IMR-90 (cell line): ENCODE results near the gene FTO. TPM values are rescaled to one million over a fixed set of nuclear protein-coding genes. Genes with fewer than 3 reads are reported as not detected.

Source experiments
- ATAC-seq: fragments of 200-7000 bp; cut with Tn5 transposase; 2 replicates; pipeline ENCODE4 v1.9.1; 2020; ENCODE audit warnings: low read depth, mild to moderate bottlenecking, moderate library complexity
- BruUV-seq: library from RNA; stranded (reverse); fragments of 400-500 nt; replicated peaks from 2 replicates; lab custom pipeline; 2021; lab: Mats Ljungman, UMichigan
- CTCF ChIA-PET: fragments of 300-600 bp; formaldehyde crosslinking; extraction: SDS; loops from one replicate; lab custom pipeline; 2021; ENCODE audit warnings: antibody characterized with exemption; lab: Yijun Ruan, JAX
- POLR2A ChIA-PET: fragments of 300-600 bp; sonication (Branson Sonifier 250); formaldehyde crosslinking; loops from one replicate; lab custom pipeline; 2022; ENCODE audit warnings: antibody characterized with exemption; ENCODE audit not compliant: unreplicated experiment; lab: Charles Lee
- DNase-seq: peaks from one replicate; pipeline ENCODE4 v3.0.0; 2013
- H2AFZ ChIP-seq: replicated peaks from 2 replicates; pipeline ENCODE3; 2013; ENCODE audit warnings: low read length, mild to moderate bottlenecking; ENCODE audit not compliant: poor library complexity
- H2AK5ac ChIP-seq: 2 replicates; pipeline ENCODE4 v1.6.1; 2013; ENCODE audit warnings: low read depth, low read length, inconsistent platforms
- H2AK9ac ChIP-seq: replicated peaks from 2 replicates; pipeline ENCODE3; 2013; ENCODE audit warnings: mild to moderate bottlenecking, low read depth, low read length, moderate library complexity; ENCODE audit not compliant: poor library complexity
- H2BK120ac ChIP-seq: 2 replicates; pipeline ENCODE4 v1.6.1; 2013; ENCODE audit warnings: low read depth, low read length, inconsistent platforms
- H2BK15ac ChIP-seq: 3 replicates; pipeline ENCODE4 v1.6.1; 2013; ENCODE audit warnings: low read depth, low read length, inconsistent platforms
- H2BK20ac ChIP-seq: 2 replicates; pipeline ENCODE4 v1.6.1; 2013; ENCODE audit warnings: low read depth, mild to moderate bottlenecking, inconsistent platforms, low read length, moderate library complexity
- H2BK5ac ChIP-seq: 2 replicates; pipeline ENCODE4 v1.6.1; 2013; ENCODE audit warnings: mild to moderate bottlenecking, low read depth, low read length, inconsistent platforms; ENCODE audit not compliant: poor library complexity, severe bottlenecking
- H3K14ac ChIP-seq: replicated peaks from 2 replicates; pipeline ENCODE4 v1.6.1; 2013; ENCODE audit warnings: low read depth, low read length, inconsistent platforms
- H3K18ac ChIP-seq: 2 replicates; pipeline ENCODE4 v1.6.1; 2013; ENCODE audit warnings: low read depth, low read length, control low read depth
- H3K23ac ChIP-seq: 2 replicates; pipeline ENCODE4 v1.6.1; 2013; ENCODE audit warnings: low read depth, low read length, inconsistent platforms
- H3K27ac ChIP-seq: 2 replicates; pipeline ENCODE4 v1.5.1; 2013; ENCODE audit warnings: mild to moderate bottlenecking, control low read depth, low read length; ENCODE audit not compliant: insufficient read depth
- H3K27me3 ChIP-seq: 2 replicates; pipeline ENCODE4 v1.6.1; 2013; ENCODE audit warnings: low read length; ENCODE audit not compliant: control insufficient read depth, insufficient read depth
- H3K36me3 ChIP-seq: 2 replicates; pipeline ENCODE4 v1.6.1; 2013; ENCODE audit warnings: low read length, mixed read lengths; ENCODE audit not compliant: control insufficient read depth, insufficient read depth
- H3K4ac ChIP-seq: 2 replicates; pipeline ENCODE4 v1.6.1; 2013; ENCODE audit warnings: low read depth, low read length, inconsistent platforms
- H3K4me1 ChIP-seq: 2 replicates; pipeline ENCODE4 v1.6.1; 2013; ENCODE audit warnings: low read length, mixed read lengths; ENCODE audit not compliant: control insufficient read depth, insufficient read depth
- H3K4me2 ChIP-seq: 2 replicates; pipeline ENCODE4 v1.6.1; 2013; ENCODE audit warnings: low read depth, mild to moderate bottlenecking, control low read depth, low read length, moderate library complexity
- H3K4me3 ChIP-seq: 2 replicates; pipeline ENCODE4 v1.5.1; 2013; ENCODE audit warnings: low read depth, mild to moderate bottlenecking, control low read depth, low read length, moderate library complexity; ENCODE audit not compliant: insufficient read depth
- H3K56ac ChIP-seq: 2 replicates; pipeline ENCODE4 v1.6.1; 2013; ENCODE audit warnings: low read length, inconsistent platforms; ENCODE audit not compliant: insufficient read depth; ENCODE audit errors: extremely low read depth
- H3K79me1 ChIP-seq, 2 experiments: 2 replicates each; pipeline ENCODE4 v1.6.1; 2013; ENCODE audit warnings: low read length in 2 of 2, inconsistent platforms in 1 of 2, low read depth in 1 of 2
- H3K9ac ChIP-seq: 2 replicates; pipeline ENCODE4 v1.6.1; 2013; ENCODE audit warnings: low read depth, low read length, control low read depth
- H3K9me1 ChIP-seq: 2 replicates; pipeline ENCODE4 v1.6.1; 2013; ENCODE audit warnings: low read length, inconsistent platforms; ENCODE audit not compliant: insufficient read depth
- H3K9me3 ChIP-seq: 2 replicates; pipeline ENCODE4 v1.6.1; 2013; ENCODE audit warnings: low read length; ENCODE audit not compliant: control insufficient read depth, insufficient read depth
- H4K20me1 ChIP-seq: 2 replicates; pipeline ENCODE4 v1.6.1; 2013; ENCODE audit warnings: low read length, inconsistent platforms; ENCODE audit not compliant: insufficient read depth
- H4K5ac ChIP-seq: 2 replicates; pipeline ENCODE4 v1.6.1; 2013; ENCODE audit warnings: mild to moderate bottlenecking, low read depth, low read length, control low read depth
- H4K8ac ChIP-seq, 2 experiments: 2 replicates each; pipeline ENCODE4 v1.6.1; 2013; ENCODE audit warnings: low read depth in 2 of 2, low read length in 2 of 2, control low read depth in 1 of 2, inconsistent platforms in 1 of 2
- H4K91ac ChIP-seq: 2 replicates; pipeline ENCODE4 v1.6.1; 2013; ENCODE audit warnings: low read depth, low read length, inconsistent platforms; ENCODE audit not compliant: insufficient read depth
- BHLHE40 ChIP-seq: fragments of 150-350 bp; IDR thresholded peaks from 2 replicates; pipeline ENCODE4 v1.6.1; 2016; ENCODE audit warnings: mild to moderate bottlenecking, low read depth, low read length
- CEBPB ChIP-seq: IDR thresholded peaks from 2 replicates; pipeline ENCODE4 v1.6.1; 2012; ENCODE audit warnings: low read depth, low read length, improper control_type of control experiment
- FOS ChIP-seq: fragments of 150-350 bp; IDR thresholded peaks from 2 replicates; pipeline ENCODE4 v1.6.1; 2016; ENCODE audit warnings: low read depth, low read length
- MAFK ChIP-seq: IDR thresholded peaks from 2 replicates; pipeline ENCODE4 v1.6.1; 2012; ENCODE audit warnings: low read depth, low read length, improper control_type of control experiment
- MXI1 ChIP-seq: IDR thresholded peaks from 2 replicates; pipeline ENCODE4 v1.6.1; 2012; ENCODE audit warnings: low read depth, mild to moderate bottlenecking, low read length, moderate library complexity, borderline replicate concordance
- POLR2A ChIP-seq: IDR thresholded peaks from 2 replicates; pipeline ENCODE4 v1.6.1; 2012; ENCODE audit warnings: mild to moderate bottlenecking, low read depth, low read length
- SMC3 ChIP-seq: fragments of 150-350 bp; IDR thresholded peaks from 2 replicates; pipeline ENCODE4 v1.6.1; 2016; ENCODE audit warnings: low read depth, mild to moderate bottlenecking, antibody characterized with exemption, low read length, moderate library complexity
- USF2 ChIP-seq: fragments of 150-350 bp; IDR thresholded peaks from 2 replicates; pipeline ENCODE4 v1.6.1; 2017; ENCODE audit warnings: mild to moderate bottlenecking, antibody characterized with exemption, low read length, low read depth
- WGBS, 2 experiments: methylation state at CpG; one replicate each; pipeline versions ENCODE4 v1.1.5 to v1.1.7; 2013; ENCODE audit warnings: missing lambda C conversion rate in 2 of 2; ENCODE audit not compliant: insufficient read length in 1 of 2; ENCODE audit errors: extremely low coverage in 2 of 2; 5-methylcytosine and 5-hydroxymethylcytosine counted together
- dilution Hi-C: fragments of 300-500 bp; cut with HindIII; formaldehyde crosslinking; loops from one replicate; pipeline ENCODE4 v1.14.3; 2018; ENCODE audit warnings: low sequenced_read_pairs; ENCODE audit not compliant: unreplicated experiment
- in situ Hi-C: fragments of 300-500 bp; cut with MboI; formaldehyde crosslinking; loops from 3 replicates; pipeline ENCODE4 v1.14.3; 2019; ENCODE audit warnings: low sequenced_read_pairs, inconsistent platforms, mixed read lengths
- intact Hi-C: fragments of 100-400 bp; cut with micrococcal nuclease; formaldehyde crosslinking; loops from 2 replicates; pipeline ENCODE4 v1.10.0; 2022
- polyA plus RNA-seq, 3 experiments: library from polyadenylated mRNA; depleted of rRNA; stranded (reverse); fragments of >200 nt; gene quantifications; 2 replicates each; pipeline ENCODE4 v1.2.3, GENCODE V29; 2012; ENCODE audit warnings: low replicate concordance in 1 of 3
- total RNA-seq: library from RNA; depleted of rRNA; stranded (reverse); fragments of >200 nt; gene quantifications from 2 replicates; pipeline ENCODE4 v1.2.3, GENCODE V29; 2012
- TF ChIP-seq, protein P1 (sequence below): fragments of 150-350 bp; IDR thresholded peaks from 2 replicates; pipeline ENCODE4 v1.6.1; 2016; ENCODE audit warnings: low read depth, mild to moderate bottlenecking, low read length, moderate library complexity, borderline replicate concordance
- TF ChIP-seq, protein P2 (sequence below): conservative IDR thresholded peaks from 2 replicates; pipeline ENCODE4 v1.5.1; 2012; ENCODE audit warnings: mild to moderate bottlenecking, low read depth, low read length, improper control_type of control experiment

The FTO gene
- total and polyA plus RNA-seq, 2 of the 4 experiments (the other 2 are of a cell fraction) = 70.3 to 132 TPM

DNA sequence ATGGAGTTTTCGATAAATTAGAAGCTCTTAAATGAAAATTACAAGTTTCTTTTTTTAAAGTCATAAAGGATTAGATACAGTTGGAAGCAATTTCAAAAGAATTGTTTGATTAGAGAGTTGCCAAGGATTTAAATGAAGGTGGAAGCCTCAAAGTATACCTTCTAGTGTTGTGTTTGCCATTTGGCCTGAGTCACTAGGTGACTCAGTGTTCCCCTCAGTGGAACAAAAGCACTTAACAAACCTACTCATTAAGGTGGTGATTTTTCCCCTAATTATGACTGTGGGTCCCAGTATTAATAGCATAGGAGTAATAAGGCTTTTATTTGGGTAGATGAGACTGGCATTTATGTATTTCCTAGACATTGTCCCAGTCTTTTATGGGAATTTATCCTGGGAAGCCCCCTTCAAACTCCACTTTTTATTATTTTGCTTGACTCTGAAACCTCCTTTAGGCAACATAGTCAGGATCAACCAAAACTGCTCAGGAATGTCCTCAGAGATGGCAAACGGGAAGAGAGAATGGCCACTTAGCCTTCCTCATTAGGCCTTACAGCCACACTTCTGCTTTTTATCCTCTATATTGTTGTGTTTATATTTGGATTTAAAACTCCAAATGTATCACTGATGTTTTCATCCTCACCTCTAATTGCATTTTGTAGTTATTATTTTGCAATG lies 161.0 kb downstream of the FTO start:
- Histone ChIP-seq H3K9me1 (no peaks in the 10 kb centered on the region), H2BK15ac (no peak overlapping the region), H3K79me1 (peaks cover 0 to 5% of the 10 kb centered on the region in 2 experiments; a peak in 2 of 4 replicates), H2AK9ac (no peak overlapping the region), H4K8ac (no peak overlapping the region), H3K18ac (no peak overlapping the region), H3K4me1 (no peaks in the 10 kb centered on the region; the same call in 1 of the 2 replicates), H2AK5ac (no peak overlapping the region), H3K27me3 (no peaks in the 10 kb centered on the region), H3K27ac (no peak overlapping the region), H2BK5ac (no peak overlapping the region), H4K20me1 (no peaks in the 10 kb centered on the region), H3K4ac (no peak overlapping the region), H3K4me2 (no peak overlapping the region), H3K23ac (no peak overlapping the region), H3K4me3 (no peak overlapping the region), H3K14ac (no peak overlapping the region), H4K5ac (no peak overlapping the region), H3K9me3 (no peaks in the 10 kb centered on the region), H3K56ac (no peak overlapping the region), H2BK20ac (no peak overlapping the region), H4K91ac (no peak overlapping the region), H2BK120ac (no peak overlapping the region), H3K9ac (no peak overlapping the region), H2AFZ (no peak overlapping the region), H3K36me3 (peaks cover 2% of the 10 kb centered on the region; the same call in 1 of the 2 replicates)
- CTCF ChIA-PET = interaction anchor here (1.0 kb wide), 1 partner anchor 113 kb away, joined by 3 read pairs; no protein-coding TSS in a partner anchor
- in situ Hi-C loops = no loop called here
- TF ChIP-seq CEBPB (no peak), FOS (no peak), MXI1 (no peak), USF2 (no peak), MAFK (no peak), BHLHE40 (no peak), POLR2A (no peak), SMC3 (no peak)
- TF ChIP-seq, protein P1, sequence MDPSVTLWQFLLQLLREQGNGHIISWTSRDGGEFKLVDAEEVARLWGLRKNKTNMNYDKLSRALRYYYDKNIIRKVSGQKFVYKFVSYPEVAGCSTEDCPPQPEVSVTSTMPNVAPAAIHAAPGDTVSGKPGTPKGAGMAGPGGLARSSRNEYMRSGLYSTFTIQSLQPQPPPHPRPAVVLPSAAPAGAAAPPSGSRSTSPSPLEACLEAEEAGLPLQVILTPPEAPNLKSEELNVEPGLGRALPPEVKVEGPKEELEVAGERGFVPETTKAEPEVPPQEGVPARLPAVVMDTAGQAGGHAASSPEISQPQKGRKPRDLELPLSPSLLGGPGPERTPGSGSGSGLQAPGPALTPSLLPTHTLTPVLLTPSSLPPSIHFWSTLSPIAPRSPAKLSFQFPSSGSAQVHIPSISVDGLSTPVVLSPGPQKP = no peak
- TF ChIP-seq, protein P2, sequence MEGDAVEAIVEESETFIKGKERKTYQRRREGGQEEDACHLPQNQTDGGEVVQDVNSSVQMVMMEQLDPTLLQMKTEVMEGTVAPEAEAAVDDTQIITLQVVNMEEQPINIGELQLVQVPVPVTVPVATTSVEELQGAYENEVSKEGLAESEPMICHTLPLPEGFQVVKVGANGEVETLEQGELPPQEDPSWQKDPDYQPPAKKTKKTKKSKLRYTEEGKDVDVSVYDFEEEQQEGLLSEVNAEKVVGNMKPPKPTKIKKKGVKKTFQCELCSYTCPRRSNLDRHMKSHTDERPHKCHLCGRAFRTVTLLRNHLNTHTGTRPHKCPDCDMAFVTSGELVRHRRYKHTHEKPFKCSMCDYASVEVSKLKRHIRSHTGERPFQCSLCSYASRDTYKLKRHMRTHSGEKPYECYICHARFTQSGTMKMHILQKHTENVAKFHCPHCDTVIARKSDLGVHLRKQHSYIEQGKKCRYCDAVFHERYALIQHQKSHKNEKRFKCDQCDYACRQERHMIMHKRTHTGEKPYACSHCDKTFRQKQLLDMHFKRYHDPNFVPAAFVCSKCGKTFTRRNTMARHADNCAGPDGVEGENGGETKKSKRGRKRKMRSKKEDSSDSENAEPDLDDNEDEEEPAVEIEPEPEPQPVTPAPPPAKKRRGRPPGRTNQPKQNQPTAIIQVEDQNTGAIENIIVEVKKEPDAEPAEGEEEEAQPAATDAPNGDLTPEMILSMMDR = no peak
- WGBS, 2 experiments = no CpG with 5 or more reads among the region's 2 CpGs
- POLR2A ChIA-PET = no interaction called here
- ATAC-seq = no peak; the same call in 1 of the 2 replicates
- intact Hi-C loops = no loop called here
- BruUV-seq = no TSS peak
- DNase-seq = peak; percentile 24
- dilution Hi-C loops = no loop called here
